ENCODE results near the gene ARV1.

- TF ChIP-seq CTCF (IDR thresholded peaks at IDR 0.05 in 2 of 3, conservative IDR thresholded peaks at IDR 0.05 in 1 of 3; ENCODE audit: borderline replicate concordance in 1 of 3, insufficient read depth in 1 of 3, low read depth in 2 of 3, low read length in 2 of 3) = no peak
- no peak for TF ChIP-seq EZH2phosphoT487 (IDR thresholded peaks at IDR 0.05; ENCODE audit: borderline replicate concordance)
- no peak for TF ChIP-seq POLR2A (IDR thresholded peaks at IDR 0.05; ENCODE audit: borderline replicate concordance, extremely low read depth, insufficient read depth, insufficient read length)
- TF ChIP-seq YY1 (IDR thresholded peaks at IDR 0.05; ENCODE audit: extremely low read depth, insufficient replicate concordance, low read depth, low read length) = no peak
- TF ChIP-seq SP1 (IDR thresholded peaks at IDR 0.05; ENCODE audit: low read depth) = no peak
- TF ChIP-seq TCF7L2 (IDR thresholded peaks at IDR 0.05; ENCODE audit: borderline replicate concordance, extremely low read depth, insufficient read depth, insufficient read length) = no peak
- TF ChIP-seq EZH2 (IDR thresholded peaks at IDR 0.05) = no peak
- TF ChIP-seq REST (IDR thresholded peaks at IDR 0.05; ENCODE audit: low read depth) = no peak
- TF ChIP-seq POLR2AphosphoS5 (IDR thresholded peaks at IDR 0.05; ENCODE audit: low read depth, low read length) = no peak
- TF ChIP-seq JUND (IDR thresholded peaks at IDR 0.05) = no peak
- TF ChIP-seq ELF1 (IDR thresholded peaks at IDR 0.05; ENCODE audit: borderline replicate concordance, low read depth) = no peak
- no peak for TF ChIP-seq CEBPB (IDR thresholded peaks at IDR 0.05; ENCODE audit: low read depth)
- no peak for TF ChIP-seq ZNF274 (IDR thresholded peaks at IDR 0.05; ENCODE audit: low read depth, low read length)
- no peak for TF ChIP-seq SRF (IDR thresholded peaks at IDR 0.05; ENCODE audit: low read depth)
These were observed 54.1 kb downstream of the ARV1 start for GRCh38 chr1:231032963-231033362.

Measured in HCT116 (cell line).